Measurements from ENCODE around the gene KIF3B. TPM values are rescaled to one million over a fixed set of nuclear protein-coding genes. Genes with fewer than 3 reads are reported as not detected.
"Not testable (repeated sequence)": the region's sequence is repeated elsewhere in the genome, so short reads cannot be mapped to it uniquely, and the experiment has no call there.

Gene KIF3B
- total and polyA plus RNA-seq, 12 donors, result 8.4 to 62.1 (median 28.6) TPM

DNA sequence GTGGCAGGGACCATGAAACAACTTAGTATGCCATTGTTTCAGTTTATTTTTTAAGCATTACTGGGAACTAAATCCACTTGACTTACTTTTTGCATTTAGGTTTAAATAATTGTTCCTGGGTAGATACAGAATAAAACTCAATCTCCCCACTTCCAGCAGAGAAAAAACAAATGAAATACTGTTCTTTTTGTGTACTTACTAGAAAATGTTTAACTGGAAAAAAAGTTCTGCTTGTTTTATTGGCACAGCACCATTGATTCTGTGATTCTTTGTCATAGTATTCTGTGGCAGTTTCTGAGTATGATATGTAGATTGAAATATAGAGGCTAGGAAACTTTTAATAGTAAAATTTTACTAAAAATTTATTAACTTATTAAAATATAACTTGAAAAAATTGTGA is 90.9 kb downstream of the KIF3B start:
- intact Hi-C loops (cut with DNase I), result no loop called here
- H3K36me3 ChIP-seq (replicated peaks in 1 of 2), result peaks cover 0 to 38% of the 10 kb centered on the region in 2 donors
- TF ChIP-seq POLR2A (IDR thresholded peaks at IDR 0.05), result no peak
- TF ChIP-seq, protein P1, sequence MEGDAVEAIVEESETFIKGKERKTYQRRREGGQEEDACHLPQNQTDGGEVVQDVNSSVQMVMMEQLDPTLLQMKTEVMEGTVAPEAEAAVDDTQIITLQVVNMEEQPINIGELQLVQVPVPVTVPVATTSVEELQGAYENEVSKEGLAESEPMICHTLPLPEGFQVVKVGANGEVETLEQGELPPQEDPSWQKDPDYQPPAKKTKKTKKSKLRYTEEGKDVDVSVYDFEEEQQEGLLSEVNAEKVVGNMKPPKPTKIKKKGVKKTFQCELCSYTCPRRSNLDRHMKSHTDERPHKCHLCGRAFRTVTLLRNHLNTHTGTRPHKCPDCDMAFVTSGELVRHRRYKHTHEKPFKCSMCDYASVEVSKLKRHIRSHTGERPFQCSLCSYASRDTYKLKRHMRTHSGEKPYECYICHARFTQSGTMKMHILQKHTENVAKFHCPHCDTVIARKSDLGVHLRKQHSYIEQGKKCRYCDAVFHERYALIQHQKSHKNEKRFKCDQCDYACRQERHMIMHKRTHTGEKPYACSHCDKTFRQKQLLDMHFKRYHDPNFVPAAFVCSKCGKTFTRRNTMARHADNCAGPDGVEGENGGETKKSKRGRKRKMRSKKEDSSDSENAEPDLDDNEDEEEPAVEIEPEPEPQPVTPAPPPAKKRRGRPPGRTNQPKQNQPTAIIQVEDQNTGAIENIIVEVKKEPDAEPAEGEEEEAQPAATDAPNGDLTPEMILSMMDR (IDR thresholded peaks at IDR 0.05), result no peak
- H3K4me3 ChIP-seq, result no peak overlapping the region
- H3K27me3 ChIP-seq, result no peaks in the 10 kb centered on the region
- DNase-seq, result no peak
- H3K9me3 ChIP-seq (replicated peaks in 1 of 3), result no peaks in the 10 kb centered on the region
- H3K27ac ChIP-seq, result no peak overlapping the region
- H3K4me1 ChIP-seq (replicated peaks in 1 of 2), result peaks cover 11 to 57% of the 10 kb centered on the region in 2 donors

DNA sequence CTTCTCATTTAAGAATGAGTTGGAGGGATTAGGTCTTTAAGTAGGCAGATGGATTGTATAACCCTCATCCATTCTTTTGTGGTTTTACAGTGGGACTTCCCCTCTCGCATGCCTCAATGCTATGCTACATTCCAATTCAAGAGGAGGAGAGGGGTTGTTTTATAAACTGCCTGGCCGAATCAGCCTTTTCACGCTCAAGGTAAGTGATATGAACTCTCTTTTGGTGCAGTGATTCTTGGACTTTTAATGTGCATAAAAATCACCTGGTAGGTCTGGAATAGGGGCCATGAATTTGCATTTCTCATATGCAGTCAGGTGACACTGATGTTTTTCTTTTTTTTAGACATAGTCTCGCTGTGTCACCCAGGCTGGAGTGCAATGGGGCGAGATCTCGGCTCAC is 91.5 kb downstream of the KIF3B start:
- no peak for DNase-seq
- H3K4me3 ChIP-seq, result no peak overlapping the region
- H3K9me3 ChIP-seq (replicated peaks in 1 of 3), result no peaks in the 10 kb centered on the region
- no peaks in the 10 kb centered on the region for H3K27me3 ChIP-seq
- peaks cover 0 to 44% of the 10 kb centered on the region in 2 donors for H3K36me3 ChIP-seq (replicated peaks in 1 of 2)
- intact Hi-C loops (cut with DNase I), result no loop called here
- TF ChIP-seq POLR2A (IDR thresholded peaks at IDR 0.05), result no peak
- TF ChIP-seq, protein P1 (IDR thresholded peaks at IDR 0.05), result no peak
- H3K27ac ChIP-seq, result no peak overlapping the region
- H3K4me1 ChIP-seq (replicated peaks in 1 of 2), result peaks cover 5 to 51% of the 10 kb centered on the region in 2 donors
- WGBS, 4 donors, result 81 to 93% (median 85%) methylated on average over 6 of the region's 6 CpGs

DNA sequence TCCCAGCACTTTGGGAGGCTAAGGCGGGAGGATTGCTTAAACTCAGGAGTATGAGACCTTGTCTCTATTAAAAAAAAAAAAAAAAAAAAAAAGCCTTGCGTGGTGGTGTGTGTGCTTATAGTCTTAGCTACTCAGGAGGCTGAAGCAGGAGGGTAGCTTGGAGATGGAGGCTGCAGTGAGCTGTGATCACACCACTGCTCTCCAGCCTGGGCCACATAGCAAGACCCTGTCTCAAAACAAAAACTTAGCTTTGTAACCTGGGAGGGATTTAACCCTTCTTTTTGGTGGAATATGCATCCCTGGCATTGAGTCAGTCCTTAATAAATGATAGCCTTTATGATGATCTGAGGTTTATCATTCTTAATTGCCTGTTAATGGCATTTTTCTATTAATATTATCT is 93.4 kb downstream of the KIF3B start:
- Histone ChIP-seq H3K4me3 (no peak overlapping the region), H3K27me3 (no peaks in the 10 kb centered on the region), H3K36me3 (replicated peaks in 1 of 2) (peaks cover 0 to 53% of the 10 kb centered on the region in 2 donors), H3K27ac (no peak overlapping the region), H3K9me3 (replicated peaks in 1 of 3) (no peaks in the 10 kb centered on the region), H3K4me1 (replicated peaks in 1 of 2) (peaks cover 2 to 36% of the 10 kb centered on the region in 2 donors)
- TF ChIP-seq POLR2A (IDR thresholded peaks at IDR 0.05), result no peak
- TF ChIP-seq, protein P1 (IDR thresholded peaks at IDR 0.05), result no peak
- WGBS, 4 donors, result 87 to 96% (median 88%) methylated on average over 2 of the region's 2 CpGs
- intact Hi-C loops (cut with DNase I), result loop anchor here (10.0 kb wide), 1 partner anchor 54 kb away; no protein-coding TSS in a partner anchor
- DNase-seq, result no peak

DNA sequence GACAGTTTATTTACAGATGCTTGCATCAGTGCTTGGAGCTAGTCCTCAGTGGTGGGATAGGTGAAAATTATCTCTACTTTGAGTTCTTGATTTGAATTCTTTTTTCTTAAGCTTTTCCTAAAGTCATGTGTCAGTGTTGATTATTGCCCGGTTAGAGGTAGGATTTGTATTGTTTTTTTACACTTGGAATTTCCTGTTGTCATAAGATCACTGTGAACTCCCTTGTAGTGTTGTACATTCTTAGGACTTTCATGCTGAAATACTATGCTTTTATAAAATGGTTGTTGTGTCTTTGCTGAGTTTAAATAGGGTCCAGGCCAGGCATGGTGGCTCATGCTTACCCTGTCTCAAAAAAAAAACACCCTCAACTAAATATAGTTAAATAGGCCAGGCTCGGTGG is 101.0 kb downstream of the KIF3B start:
- peaks cover 0 to 23% of the 10 kb centered on the region in 2 donors for H3K36me3 ChIP-seq (replicated peaks in 1 of 2)
- WGBS, 4 donors, result 55 to 76% (median 67%) methylated on average over 2 of the region's 2 CpGs

GRCh38 chr20:32380037-32380436 is 102.6 kb downstream of the KIF3B start:
- DNase-seq; intact Hi-C loops (cut with DNase I); H3K27me3 ChIP-seq; H3K36me3 ChIP-seq (replicated peaks in 1 of 2); H3K4me1 ChIP-seq (replicated peaks in 1 of 2); H3K9me3 ChIP-seq (replicated peaks in 1 of 3); H3K4me3 ChIP-seq; H3K27ac ChIP-seq: not testable (repeated sequence)
- 86 to 94% (median 92%) methylated on average over 9 of the region's 9 CpGs for WGBS, 4 donors

More for the DNA sequence above, 101.0 kb downstream of the KIF3B start:
- H3K27ac ChIP-seq, result peak overlapping the region in 1 of 5 donors; percentile 31
- no peak for TF ChIP-seq POLR2A (IDR thresholded peaks at IDR 0.05)
- TF ChIP-seq, protein P1 (IDR thresholded peaks at IDR 0.05), result no peak
- intact Hi-C loops (cut with DNase I), result loop anchor here (10.0 kb wide), 1 partner anchor 46 kb away; no protein-coding TSS in a partner anchor
- H3K9me3 ChIP-seq (replicated peaks in 1 of 3), result no peaks in the 10 kb centered on the region
- no peaks in the 10 kb centered on the region for H3K27me3 ChIP-seq
- H3K4me1 ChIP-seq (replicated peaks in 1 of 2), result no peaks in the 10 kb centered on the region
- DNase-seq, result no peak
- no peak overlapping the region for H3K4me3 ChIP-seq

All from adrenal gland (tissue), 12 donors.